Epithelial cell of esophagus (primary cell): ENCODE data around the gene ABCC5.

Experiments
- DNase-seq: peaks from one replicate; pipeline ENCODE4 v3.0.0; 2010; ENCODE audit warnings: low read depth
- H3K4me3 ChIP-seq: 2 replicates; pipeline ENCODE4 v1.5.1; 2011; ENCODE audit warnings: mild to moderate bottlenecking, low read length, control low read depth
- CTCF ChIP-seq: IDR thresholded peaks from 2 replicates; pipeline ENCODE4 v1.5.1; 2011; ENCODE audit warnings: low read depth, mild to moderate bottlenecking, low read length, control low read depth, inconsistent platforms; ENCODE audit not compliant: insufficient read depth; ENCODE audit errors: missing control alignments

ABCC5 gene

GRCh38 chr3:183870563-183870962 lies 147.1 kb downstream of the ABCC5 start:
- no peak for TF ChIP-seq CTCF
- DNase-seq: no peak
- H3K4me3 ChIP-seq: no peak overlapping the region
